Measurements from ENCODE around the gene DDX31.

Gene DDX31

GRCh38 chr9:132543960-132544359 lies 125.8 kb downstream of the DDX31 start:
- DNase-seq, result no peak

DNA sequence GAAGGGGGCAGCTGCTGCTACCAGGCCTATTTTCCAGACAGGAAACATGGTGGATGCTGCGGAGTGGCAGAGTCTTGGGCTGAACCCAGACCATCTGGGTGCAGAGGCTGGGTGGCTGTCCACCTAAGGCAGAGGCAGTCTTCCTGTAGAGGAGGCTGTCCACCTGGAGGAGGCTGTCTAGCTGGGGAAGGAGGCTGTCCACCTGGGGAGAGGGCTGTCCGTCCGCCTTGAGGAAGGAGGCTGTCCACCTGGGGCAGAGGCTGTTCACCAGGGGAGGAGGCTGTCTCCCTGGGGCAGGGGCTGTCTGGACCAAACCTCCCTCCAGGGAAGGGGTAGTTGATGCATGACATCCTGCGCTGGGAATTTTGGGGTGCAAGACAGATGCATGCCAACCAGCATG lies 126.5 kb downstream of the DDX31 start:
- no peak for DNase-seq
